OCI-M2 (cell line): ENCODE data around the gene CREB3.

ENCODE experiments used
- DNase-seq: peaks from one replicate; lab custom pipeline; 2025; ENCODE audit not compliant: unreplicated experiment; lab: John Stamatoyannopoulos, UW

CREB3 gene

DNA sequence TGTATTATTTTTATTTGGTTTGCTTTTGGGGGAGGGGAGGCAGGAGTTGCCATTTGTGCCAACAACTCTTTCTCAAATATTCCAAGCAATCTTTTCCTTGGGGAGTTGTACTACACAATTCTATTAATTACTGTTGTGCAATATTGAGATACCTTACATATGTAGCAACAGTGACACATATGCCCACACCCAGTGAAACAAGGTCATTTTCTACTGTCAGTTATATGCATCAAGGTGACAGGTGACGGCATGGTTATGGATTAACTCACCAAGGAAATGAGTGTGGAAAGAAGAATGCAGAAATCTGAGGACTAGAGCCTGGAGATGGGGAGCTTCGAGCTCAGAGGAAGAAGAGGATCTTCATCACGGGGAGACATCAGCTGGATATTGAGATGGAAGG is 39.5 kb downstream of the CREB3 start:
- no peak for DNase-seq

DNA sequence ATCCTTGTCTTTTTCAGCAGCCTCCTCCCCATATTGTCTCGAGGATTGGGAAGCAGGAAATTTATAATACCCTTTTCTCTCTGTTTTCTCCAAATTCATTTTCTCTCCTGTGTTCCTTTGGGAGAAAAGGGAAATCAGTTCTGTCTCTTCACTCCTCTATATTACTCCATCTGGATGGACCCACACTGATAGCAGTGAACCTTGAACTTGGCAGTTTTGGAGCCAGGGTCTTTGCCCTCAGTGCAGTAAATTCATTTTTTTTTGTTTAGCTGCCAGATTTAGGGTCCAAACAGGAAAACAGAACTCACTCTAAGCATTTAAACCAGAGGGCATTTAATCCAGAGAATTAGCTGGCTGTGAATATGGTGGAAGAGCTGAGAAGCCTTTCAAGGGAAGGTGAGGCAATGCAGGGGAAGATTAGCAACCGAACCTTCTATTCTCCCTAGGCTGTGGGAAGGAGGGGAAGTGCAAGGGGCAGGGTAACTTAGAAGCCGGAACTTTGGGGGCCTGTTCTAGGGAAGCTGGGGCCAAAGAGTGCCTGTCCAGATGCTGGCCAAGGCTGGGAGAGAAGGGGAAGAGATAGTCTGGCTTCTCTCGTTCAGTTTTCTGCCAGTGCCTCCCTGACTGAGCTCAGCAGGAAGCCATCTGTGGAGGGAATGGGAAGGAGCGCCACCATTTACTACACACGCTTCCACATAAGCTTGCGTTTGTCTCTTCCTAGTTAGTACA is 42.6 kb downstream of the CREB3 start:
- DNase-seq, result no peak

DNA sequence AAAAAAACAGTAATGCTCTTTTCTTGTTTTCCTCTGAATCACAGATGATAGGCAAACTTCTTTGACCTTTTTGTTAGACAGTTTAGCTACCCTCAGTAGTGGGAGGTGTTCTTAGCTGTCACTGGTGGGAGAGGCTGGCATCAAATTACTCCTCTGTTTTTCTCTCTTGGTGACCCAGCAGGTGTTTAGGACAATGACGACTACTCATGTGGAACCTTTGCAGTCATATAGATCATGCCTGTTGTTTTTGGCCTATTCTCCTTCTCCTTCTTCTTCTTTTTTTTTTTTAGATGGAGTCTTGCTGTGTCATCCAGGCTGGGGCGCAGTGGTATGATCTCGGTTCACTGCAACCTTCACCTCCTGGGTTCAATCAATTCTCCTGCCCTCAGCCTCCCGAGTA is 43.6 kb downstream of the CREB3 start:
- no peak for DNase-seq

DNA sequence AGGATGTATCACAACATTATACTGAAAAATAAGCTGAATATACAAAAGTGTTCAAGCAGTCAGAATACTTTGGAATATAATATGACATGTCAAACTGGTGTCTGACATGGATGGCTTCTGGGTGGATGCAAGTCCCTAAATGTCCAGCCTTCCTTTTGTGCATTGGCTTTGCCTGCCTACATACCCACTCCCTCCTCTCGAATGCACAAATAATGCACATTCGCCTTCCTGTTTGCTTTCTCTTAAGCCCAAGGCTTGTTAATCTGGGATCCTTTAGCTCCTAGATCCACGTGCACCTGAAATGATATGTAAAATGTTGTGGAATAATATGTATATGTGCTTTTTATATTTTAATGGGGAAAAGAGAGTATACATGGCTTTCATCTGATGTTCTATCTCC is 46.0 kb downstream of the CREB3 start:
- no peak for DNase-seq

DNA sequence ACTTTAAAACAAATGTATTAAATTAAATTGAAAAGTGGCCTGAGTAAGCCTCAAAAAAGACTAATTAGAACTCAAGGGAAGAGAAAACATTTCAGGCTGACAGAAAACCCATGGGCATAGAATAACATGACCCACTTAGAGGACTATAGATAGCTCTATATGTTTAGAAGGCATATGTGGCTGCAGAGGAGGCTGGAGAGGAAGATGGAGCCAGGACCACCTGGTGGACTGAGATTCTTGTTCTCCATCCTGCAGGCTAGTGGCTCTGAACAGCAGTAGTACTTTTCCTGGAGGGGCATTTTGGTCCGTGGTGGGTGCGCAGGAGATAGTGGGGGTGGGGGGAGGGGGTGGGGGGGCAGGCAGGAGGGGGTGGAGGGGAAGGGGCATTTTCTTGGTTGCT is 48.6 kb downstream of the CREB3 start:
- no peak for DNase-seq

DNA sequence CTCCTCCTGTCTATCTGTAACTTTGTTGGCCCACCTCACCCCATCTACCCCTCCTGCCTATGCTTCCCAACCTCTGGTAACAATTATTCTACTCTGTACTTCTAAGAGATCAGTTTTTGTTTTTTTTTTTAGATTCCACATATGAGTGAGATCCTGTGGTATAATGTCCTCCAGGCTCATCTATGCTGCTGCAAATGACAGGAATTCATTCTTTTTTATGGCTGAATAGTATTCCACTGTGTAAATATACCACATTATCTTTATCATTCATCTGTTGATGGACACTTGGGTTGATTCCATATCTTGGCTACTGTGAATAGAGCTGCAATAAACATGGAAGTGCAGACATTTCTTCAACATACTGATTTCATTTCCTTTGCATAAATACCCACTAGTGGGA is 51.0 kb downstream of the CREB3 start:
- no peak for DNase-seq
